CD14-positive monocyte (primary cell): ENCODE measurements around the gene INS. TPM values are rescaled to one million over a fixed set of nuclear protein-coding genes. Genes with fewer than 3 reads are reported as not detected.

Experiments used
- DNase-seq, 3 donors: peaks; one replicate each; pipeline ENCODE4 v3.0.0-alpha.2; 2011 to 2022
- H2AFZ ChIP-seq: 2 replicates; pipeline ENCODE4 v1.6.0; 2012; ENCODE audit warnings: mild to moderate bottlenecking, low read depth, low read length, inconsistent platforms; ENCODE audit not compliant: insufficient read depth, poor library complexity, severe bottlenecking
- H3K27ac ChIP-seq, 2 donors: 1 replicate in 1 of 2; 2 replicates in 1 of 2; pipeline ENCODE4 v1.5.1; 2012 to 2013; ENCODE audit warnings: low read length in 2 of 2, control low read depth in 1 of 2, inconsistent platforms in 1 of 2, low read depth in 1 of 2, mild to moderate bottlenecking in 1 of 2
- H3K27me3 ChIP-seq, 2 donors: one replicate each; pipeline versions ENCODE4 v1.6.0 to v1.6.1; 2011 to 2013; ENCODE audit warnings: low read length in 2 of 2; ENCODE audit not compliant: control insufficient read depth in 2 of 2, insufficient read depth in 2 of 2
- H3K36me3 ChIP-seq, 2 donors: replicated peaks in 1 of 2; 1 replicate in 1 of 2; 2 replicates in 1 of 2; pipeline versions ENCODE4 v1.5.1 to v1.6.1; 2012 to 2013; ENCODE audit warnings: low read length in 2 of 2, control low read depth in 1 of 2, inconsistent platforms in 1 of 2, mild to moderate bottlenecking in 1 of 2; ENCODE audit not compliant: insufficient read depth in 2 of 2, control insufficient read depth in 1 of 2
- H3K4me1 ChIP-seq, 2 donors: 1 replicate in 1 of 2; 2 replicates in 1 of 2; pipeline versions ENCODE4 v1.5.1 to v1.6.1; 2012 to 2013; ENCODE audit warnings: low read length in 2 of 2, control low read depth in 1 of 2, inconsistent platforms in 1 of 2, mild to moderate bottlenecking in 1 of 2, moderate library complexity in 1 of 2; ENCODE audit not compliant: insufficient read depth in 2 of 2, control insufficient read depth in 1 of 2
- H3K4me2 ChIP-seq: replicated peaks from 2 replicates; pipeline ENCODE3; 2012; ENCODE audit warnings: low read length, moderate library complexity, mild to moderate bottlenecking; ENCODE audit not compliant: poor library complexity, severe bottlenecking; ENCODE audit errors: extremely low read depth
- H3K4me3 ChIP-seq, 3 experiments: fragments of 200-600 bp in 1 of 3; sonication (generic) in 1 of 3; replicated peaks in 1 of 3; 1 replicate in 2 of 3; 2 replicates in 1 of 3; pipeline ENCODE4 v1.5.1; 2011 to 2013; ENCODE audit warnings: low read length in 3 of 3, mild to moderate bottlenecking in 3 of 3, control low read depth in 2 of 3, low read depth in 2 of 3, inconsistent platforms in 1 of 3, moderate library complexity in 1 of 3
- H3K79me2 ChIP-seq: 2 replicates; pipeline ENCODE4 v1.6.0; 2012; ENCODE audit warnings: mild to moderate bottlenecking, control low read depth, inconsistent platforms, low read length, moderate library complexity; ENCODE audit not compliant: insufficient read depth
- H3K9ac ChIP-seq: 2 replicates; pipeline ENCODE4 v1.6.0; 2017; ENCODE audit warnings: low read length, mild to moderate bottlenecking; ENCODE audit not compliant: insufficient read depth, poor library complexity, severe bottlenecking
- H3K9me3 ChIP-seq, 2 donors: replicated peaks in 1 of 2; 1 replicate in 1 of 2; 2 replicates in 1 of 2; pipeline versions ENCODE4 v1.5.1 to v1.6.1; 2012 to 2013; ENCODE audit warnings: low read length in 2 of 2, control low read depth in 1 of 2; ENCODE audit not compliant: control insufficient read depth in 1 of 2, insufficient read depth in 1 of 2
- H4K20me1 ChIP-seq: 2 replicates; pipeline ENCODE4 v1.6.0; 2012; ENCODE audit warnings: mild to moderate bottlenecking, low read length, control low read depth, moderate library complexity; ENCODE audit not compliant: insufficient read depth
- H3K27ac Mint-ChIP-seq, 7 donors: one replicate each; pipeline ENCODE4 v1.8.0; 2020; ENCODE audit warnings: mild to moderate bottlenecking in 7 of 7, mixed read lengths in 7 of 7, moderate library complexity in 6 of 7, inconsistent platforms in 2 of 7
- H3K27me3 Mint-ChIP-seq, 3 donors: one replicate each; pipeline ENCODE4 v1.8.0; 2021 to 2022; ENCODE audit warnings: low read depth in 3 of 3, mild to moderate bottlenecking in 3 of 3, mixed read lengths in 3 of 3, moderate library complexity in 3 of 3, inconsistent platforms in 1 of 3
- H3K36me3 Mint-ChIP-seq, 2 donors: one replicate each; pipeline ENCODE4 v1.8.0; 2020; ENCODE audit warnings: mixed read lengths in 2 of 2, inconsistent platforms in 1 of 2, mild to moderate bottlenecking in 1 of 2
- H3K4me1 Mint-ChIP-seq: one replicate; pipeline ENCODE4 v1.8.0; 2020; ENCODE audit warnings: mild to moderate bottlenecking, mixed read lengths
- H3K4me3 Mint-ChIP-seq, 2 donors: one replicate each; pipeline ENCODE4 v1.8.0; 2020; ENCODE audit warnings: mild to moderate bottlenecking in 2 of 2, mixed read lengths in 2 of 2, moderate library complexity in 1 of 2
- H3K9me3 Mint-ChIP-seq, 7 donors: one replicate each; pipeline ENCODE4 v1.8.0; 2020 to 2022; ENCODE audit warnings: mixed read lengths in 7 of 7, mild to moderate bottlenecking in 6 of 7, moderate library complexity in 6 of 7, inconsistent platforms in 2 of 7
- WGBS: methylation state at CpG from one replicate; pipeline ENCODE4 v1.1.5; 2013; ENCODE audit warnings: missing lambda C conversion rate; ENCODE audit not compliant: insufficient coverage; 5-methylcytosine and 5-hydroxymethylcytosine counted together
- intact Hi-C, 2 donors: fragments of 100-400 bp; cut with micrococcal nuclease; formaldehyde crosslinking; loops; one replicate each; pipeline versions ENCODE4 v1.15.0 to v1.15.1; 2023
- polyA plus RNA-seq, 3 donors: library from polyadenylated mRNA; depleted of rRNA in 1 of 3; unstranded in 2 of 3; stranded (reverse) in 1 of 3; fragments of 300-500 nt in 2 of 3; fragments of >200 nt in 1 of 3; fragmentation: Illumina TruSeq in 2 of 3; gene quantifications; 1 replicate in 2 of 3; 2 replicates in 1 of 3; pipeline ENCODE4 v1.2.3, GENCODE V29; 2012 to 2021
- TF ChIP-seq, protein P1 (sequence below): fragments of 200-600 bp; IDR thresholded peaks from one replicate; pipeline ENCODE4 v1.8.0; 2022; ENCODE audit warnings: antibody characterized with exemption, mild to moderate bottlenecking

The INS gene
- polyA plus RNA-seq, 3 donors = not detected

GRCh38 chr11:2173761-2174160 lies 12.8 kb upstream of the INS start:
- H3K36me3 Mint-ChIP-seq = no peaks in the 10 kb centered on the region
- WGBS = 63% methylated on average over 9 of the region's 11 CpGs
- H3K4me3 Mint-ChIP-seq = no peak overlapping the region
- no peak overlapping the region for H2AFZ ChIP-seq
- H3K4me1 ChIP-seq = no peaks in the 10 kb centered on the region
- H3K27me3 Mint-ChIP-seq = peaks cover 6 to 9% (median 9%) of the 10 kb centered on the region in 3 donors
- no peaks in the 10 kb centered on the region for H3K9me3 ChIP-seq
- no peak overlapping the region for H3K27ac Mint-ChIP-seq
- TF ChIP-seq, protein P1, sequence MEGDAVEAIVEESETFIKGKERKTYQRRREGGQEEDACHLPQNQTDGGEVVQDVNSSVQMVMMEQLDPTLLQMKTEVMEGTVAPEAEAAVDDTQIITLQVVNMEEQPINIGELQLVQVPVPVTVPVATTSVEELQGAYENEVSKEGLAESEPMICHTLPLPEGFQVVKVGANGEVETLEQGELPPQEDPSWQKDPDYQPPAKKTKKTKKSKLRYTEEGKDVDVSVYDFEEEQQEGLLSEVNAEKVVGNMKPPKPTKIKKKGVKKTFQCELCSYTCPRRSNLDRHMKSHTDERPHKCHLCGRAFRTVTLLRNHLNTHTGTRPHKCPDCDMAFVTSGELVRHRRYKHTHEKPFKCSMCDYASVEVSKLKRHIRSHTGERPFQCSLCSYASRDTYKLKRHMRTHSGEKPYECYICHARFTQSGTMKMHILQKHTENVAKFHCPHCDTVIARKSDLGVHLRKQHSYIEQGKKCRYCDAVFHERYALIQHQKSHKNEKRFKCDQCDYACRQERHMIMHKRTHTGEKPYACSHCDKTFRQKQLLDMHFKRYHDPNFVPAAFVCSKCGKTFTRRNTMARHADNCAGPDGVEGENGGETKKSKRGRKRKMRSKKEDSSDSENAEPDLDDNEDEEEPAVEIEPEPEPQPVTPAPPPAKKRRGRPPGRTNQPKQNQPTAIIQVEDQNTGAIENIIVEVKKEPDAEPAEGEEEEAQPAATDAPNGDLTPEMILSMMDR = no peak
- no peaks in the 10 kb centered on the region for H3K79me2 ChIP-seq
- H3K4me3 ChIP-seq = no peak overlapping the region
- peaks cover 0 to 3% (median 0%) of the 10 kb centered on the region in 7 donors for H3K9me3 Mint-ChIP-seq
- no peak overlapping the region for H3K4me2 ChIP-seq
- H3K27me3 ChIP-seq = no peaks in the 10 kb centered on the region
- H3K36me3 ChIP-seq = no peaks in the 10 kb centered on the region
- no peaks in the 10 kb centered on the region for H4K20me1 ChIP-seq
- H3K27ac ChIP-seq = no peak overlapping the region
- no peaks in the 10 kb centered on the region for H3K4me1 Mint-ChIP-seq
- intact Hi-C loops = no loop called here
- DNase-seq = no peak
- H3K9ac ChIP-seq = no peak overlapping the region

DNA sequence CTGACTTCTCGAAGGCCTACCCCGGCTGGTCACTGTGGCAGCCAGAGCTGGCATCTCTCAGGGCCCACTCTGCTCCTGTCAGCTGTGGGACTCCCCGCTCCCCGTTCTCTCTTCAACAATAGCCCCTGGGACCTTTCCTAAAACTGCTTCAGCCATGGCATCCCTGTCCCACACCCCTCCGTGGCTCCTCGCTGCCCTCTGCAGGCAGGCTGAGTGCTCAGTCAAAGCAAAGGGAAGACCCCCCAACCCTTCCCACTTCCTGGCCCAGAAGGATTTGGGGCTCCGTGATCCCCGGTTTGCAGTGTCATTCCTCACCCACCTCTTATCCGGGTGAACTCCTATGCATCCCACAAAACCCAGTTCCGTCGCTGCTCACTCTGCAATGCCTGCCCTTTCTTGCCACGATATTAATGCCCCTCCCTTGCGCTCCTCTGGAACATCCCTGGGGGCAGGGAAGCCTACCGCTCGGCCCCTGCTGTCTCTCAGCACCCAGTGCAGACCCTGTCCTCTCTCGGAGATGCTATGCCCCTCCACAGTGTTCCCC lies 12.2 kb upstream of the INS start:
- Histone ChIP-seq H3K79me2 (no peaks in the 10 kb centered on the region), H3K9me3 (no peaks in the 10 kb centered on the region), H3K36me3 (no peaks in the 10 kb centered on the region), H3K27me3 (no peaks in the 10 kb centered on the region), H3K27ac (no peak overlapping the region), H3K4me1 (no peaks in the 10 kb centered on the region), H3K9ac (no peak overlapping the region), H2AFZ (no peak overlapping the region), H4K20me1 (no peaks in the 10 kb centered on the region), H3K4me2 (no peak overlapping the region), H3K4me3 (no peak overlapping the region)
- H3K4me1 Mint-ChIP-seq = no peaks in the 10 kb centered on the region
- TF ChIP-seq, protein P1 = peak; percentile 19
- WGBS = 75% methylated on average over 15 of the region's 16 CpGs
- H3K36me3 Mint-ChIP-seq = no peaks in the 10 kb centered on the region
- no peak for DNase-seq
- no peak overlapping the region for H3K27ac Mint-ChIP-seq
- no peak overlapping the region for H3K4me3 Mint-ChIP-seq
- peaks cover 0 to 3% (median 0%) of the 10 kb centered on the region in 7 donors for H3K9me3 Mint-ChIP-seq
- intact Hi-C loops = no loop called here
- H3K27me3 Mint-ChIP-seq = peaks cover 4 to 12% (median 9%) of the 10 kb centered on the region in 3 donors
